GM21825 (cell line): Measurements from ENCODE around the gene EXOSC2.

ENCODE experiments used
- ATAC-seq: cut with Tn5 transposase; IDR thresholded peaks from one replicate; pipeline ENCODE4 v1.9.1; 2021; ENCODE audit warnings: mild to moderate bottlenecking, moderate library complexity; ENCODE audit not compliant: unreplicated experiment

The EXOSC2 gene

GRCh38 chr9:130693426-130694191 lies at the start of gene EXOSC2:
Gene EXOSC2, plus strand, starts transcription at chr9:130693780. Its CDS starts 12 bp downstream, at chr9:130693792.
- peak; percentile 91 for ATAC-seq

GRCh38 chr9:130651221-130651620 lies 42.4 kb upstream of the EXOSC2 start:
- no peak for ATAC-seq

GRCh38 chr9:130651752-130652151 lies 41.8 kb upstream of the EXOSC2 start:
- no peak for ATAC-seq

- ATAC-seq, result no peak
Observed at GRCh38 chr9:130654879-130655278, 38.7 kb upstream of the EXOSC2 start.

- ATAC-seq, result no peak
Observed at GRCh38 chr9:130658893-130659698, 34.5 kb upstream of the EXOSC2 start.

- ATAC-seq, result no peak
Observed at GRCh38 chr9:130659699-130660248, 33.8 kb upstream of the EXOSC2 start.

- ATAC-seq, result no peak
Observed at GRCh38 chr9:130660326-130660682, 33.3 kb upstream of the EXOSC2 start.

- ATAC-seq, result no peak
Observed at GRCh38 chr9:130660683-130661450, 32.7 kb upstream of the EXOSC2 start.

- no peak for ATAC-seq
Observed at GRCh38 chr9:130661451-130662098, 32.0 kb upstream of the EXOSC2 start.

- ATAC-seq, result no peak
Observed at GRCh38 chr9:130662099-130662969, 31.2 kb upstream of the EXOSC2 start.

- no peak for ATAC-seq
Observed at GRCh38 chr9:130662970-130663257, 30.7 kb upstream of the EXOSC2 start.

- no peak for ATAC-seq
Observed at GRCh38 chr9:130663258-130663976, 30.2 kb upstream of the EXOSC2 start.

- no peak for ATAC-seq
Observed at GRCh38 chr9:130663977-130664250, 29.7 kb upstream of the EXOSC2 start.

GRCh38 chr9:130664251-130665028 lies 29.1 kb upstream of the EXOSC2 start, which contains the start of gene PRDM12:
Gene PRDM12, plus strand, starts transcription at chr9:130664594. Its CDS starts 60 bp downstream, at chr9:130664654.
- no peak for ATAC-seq

GRCh38 chr9:130665029-130665430 lies 28.6 kb upstream of the EXOSC2 start:
- ATAC-seq, result no peak

GRCh38 chr9:130665431-130666392 lies 27.9 kb upstream of the EXOSC2 start:
- ATAC-seq, result no peak

- no peak for ATAC-seq
Observed at GRCh38 chr9:130666393-130667119, 27.0 kb upstream of the EXOSC2 start.
